ENCODE results near the gene CD2BP2. TPM values are rescaled to one million over a fixed set of nuclear protein-coding genes. Genes with fewer than 3 reads are reported as not detected.

Gene CD2BP2
- total and polyA plus RNA-seq, 9 of the 15 experiments (the other 6 are each of a cell fraction or from before 2014, with no cell fraction given): 3.9 to 51.1 (median 32.8) TPM

DNA sequence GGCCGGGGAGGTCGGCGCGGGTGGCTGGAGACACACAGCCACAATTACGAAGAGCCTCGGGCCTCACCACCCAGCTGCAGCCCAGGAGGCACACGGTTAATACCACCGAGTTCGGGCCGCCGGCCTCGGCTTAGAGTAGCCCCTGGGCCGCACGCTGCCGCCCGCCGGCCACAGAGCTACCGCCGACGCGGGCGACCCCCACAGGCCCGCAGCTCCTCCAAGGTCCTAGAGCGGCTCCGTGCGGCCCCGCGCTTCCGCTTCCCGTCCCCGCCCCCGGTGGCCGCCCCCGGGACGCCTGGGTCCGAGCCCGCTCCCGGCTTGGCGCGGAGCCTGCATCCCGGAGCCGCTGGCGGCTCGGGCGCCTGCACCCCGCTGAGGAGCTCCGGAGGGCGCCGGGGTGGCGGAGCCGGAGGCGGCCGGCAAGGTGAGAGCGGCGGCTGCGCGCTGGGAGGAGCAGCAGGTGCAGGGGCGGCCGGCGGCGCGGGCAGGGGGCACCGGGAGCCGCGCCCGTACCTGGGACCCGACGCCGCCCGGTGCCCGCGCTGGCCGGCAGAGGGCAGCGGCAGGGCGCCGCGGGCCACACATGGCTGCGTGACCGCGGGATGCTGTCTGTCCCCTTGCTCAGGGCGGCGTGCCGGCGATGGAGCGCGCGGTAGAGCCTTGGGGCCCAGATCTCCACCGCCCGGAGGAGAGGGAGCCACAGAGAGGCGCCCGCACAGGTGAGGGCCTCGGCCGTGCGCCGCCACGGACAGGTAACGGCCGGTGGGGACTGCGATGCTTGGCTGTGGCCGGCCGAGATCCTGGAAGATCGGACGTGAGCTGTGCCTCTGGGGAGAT is 40.3 kb upstream of the CD2BP2 start, which contains the start of gene ZNF48 (continued):
- TF ChIP-seq SNIP1 (IDR thresholded peaks at IDR 0.05; ENCODE audit: low read depth) (peak; percentile 91), ZFX (CRISPR knock-in tag; IDR thresholded peaks at IDR 0.05) (peak; percentile 88), ZNF408 (CRISPR knock-in tag; IDR thresholded peaks at IDR 0.05; ENCODE audit: low read depth) (no peak), ETV6 (IDR thresholded peaks at IDR 0.05; ENCODE audit: borderline replicate concordance in 1 of 2, low read depth in 2 of 2, low read length in 1 of 2) (no peak), ETV6 (CRISPR knock-in tag; IDR thresholded peaks at IDR 0.05; ENCODE audit: borderline replicate concordance) (no peak), ZKSCAN3 (CRISPR knock-in tag; IDR thresholded peaks at IDR 0.05) (no peak), SETDB1 (IDR thresholded peaks at IDR 0.05; ENCODE audit: low read length) (no peak), POLR3G (IDR thresholded peaks at IDR 0.05; ENCODE audit: extremely low read depth, insufficient read length, insufficient replicate concordance) (no peak), ZKSCAN1 (IDR thresholded peaks at IDR 0.05; ENCODE audit: low read depth, low read length) (no peak), ZNF398 (CRISPR knock-in tag; IDR thresholded peaks at IDR 0.05) (no peak), KDM5B (IDR thresholded peaks at IDR 0.05; ENCODE audit: insufficient replicate concordance, low read depth, low read length) (peak; percentile 22), SNRNP70 (optimal IDR thresholded peaks at IDR 0.05; ENCODE audit: low read depth, low read length) (no peak), RFX1 (IDR thresholded peaks at IDR 0.05) (no peak), HMBOX1 (IDR thresholded peaks at IDR 0.05) (no peak)
- TF ChIP-seq, protein P1, sequence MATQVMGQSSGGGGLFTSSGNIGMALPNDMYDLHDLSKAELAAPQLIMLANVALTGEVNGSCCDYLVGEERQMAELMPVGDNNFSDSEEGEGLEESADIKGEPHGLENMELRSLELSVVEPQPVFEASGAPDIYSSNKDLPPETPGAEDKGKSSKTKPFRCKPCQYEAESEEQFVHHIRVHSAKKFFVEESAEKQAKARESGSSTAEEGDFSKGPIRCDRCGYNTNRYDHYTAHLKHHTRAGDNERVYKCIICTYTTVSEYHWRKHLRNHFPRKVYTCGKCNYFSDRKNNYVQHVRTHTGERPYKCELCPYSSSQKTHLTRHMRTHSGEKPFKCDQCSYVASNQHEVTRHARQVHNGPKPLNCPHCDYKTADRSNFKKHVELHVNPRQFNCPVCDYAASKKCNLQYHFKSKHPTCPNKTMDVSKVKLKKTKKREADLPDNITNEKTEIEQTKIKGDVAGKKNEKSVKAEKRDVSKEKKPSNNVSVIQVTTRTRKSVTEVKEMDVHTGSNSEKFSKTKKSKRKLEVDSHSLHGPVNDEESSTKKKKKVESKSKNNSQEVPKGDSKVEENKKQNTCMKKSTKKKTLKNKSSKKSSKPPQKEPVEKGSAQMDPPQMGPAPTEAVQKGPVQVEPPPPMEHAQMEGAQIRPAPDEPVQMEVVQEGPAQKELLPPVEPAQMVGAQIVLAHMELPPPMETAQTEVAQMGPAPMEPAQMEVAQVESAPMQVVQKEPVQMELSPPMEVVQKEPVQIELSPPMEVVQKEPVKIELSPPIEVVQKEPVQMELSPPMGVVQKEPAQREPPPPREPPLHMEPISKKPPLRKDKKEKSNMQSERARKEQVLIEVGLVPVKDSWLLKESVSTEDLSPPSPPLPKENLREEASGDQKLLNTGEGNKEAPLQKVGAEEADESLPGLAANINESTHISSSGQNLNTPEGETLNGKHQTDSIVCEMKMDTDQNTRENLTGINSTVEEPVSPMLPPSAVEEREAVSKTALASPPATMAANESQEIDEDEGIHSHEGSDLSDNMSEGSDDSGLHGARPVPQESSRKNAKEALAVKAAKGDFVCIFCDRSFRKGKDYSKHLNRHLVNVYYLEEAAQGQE (IDR thresholded peaks at IDR 0.05; ENCODE audit: borderline replicate concordance): no peak
- TF ChIP-seq, protein P1 (CRISPR knock-in tag; IDR thresholded peaks at IDR 0.05; ENCODE audit: low read depth): no peak
- TF ChIP-seq, protein P2, sequence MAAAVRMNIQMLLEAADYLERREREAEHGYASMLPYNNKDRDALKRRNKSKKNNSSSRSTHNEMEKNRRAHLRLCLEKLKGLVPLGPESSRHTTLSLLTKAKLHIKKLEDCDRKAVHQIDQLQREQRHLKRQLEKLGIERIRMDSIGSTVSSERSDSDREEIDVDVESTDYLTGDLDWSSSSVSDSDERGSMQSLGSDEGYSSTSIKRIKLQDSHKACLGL (CRISPR knock-in tag; IDR thresholded peaks at IDR 0.05; ENCODE audit: borderline replicate concordance, poor library complexity, severe bottlenecking): peak; percentile 54
